GM21526 (cell line): ENCODE measurements around the gene CCDC194.

Source experiments
- ATAC-seq: cut with Tn5 transposase; IDR thresholded peaks from one replicate; pipeline ENCODE4 v1.9.1; 2021; ENCODE audit warnings: moderate library complexity; ENCODE audit not compliant: unreplicated experiment, low FRiP score

Gene CCDC194

GRCh38 chr19:17406046-17406886 is 12.3 kb upstream of the CCDC194 start:
- ATAC-seq: peak; percentile 8

GRCh38 chr19:17405250-17406045 is 11.5 kb upstream of the CCDC194 start, which contains the start of gene BST2:
Gene BST2 (minus strand): TSS chr19:17405630. CDS start chr19:17405575, 55 bp downstream.
- ATAC-seq: peak; percentile 76

- ATAC-seq: peak; percentile 15
Observed at GRCh38 chr19:17404621-17405249, 10.7 kb upstream of the CCDC194 start.

- no peak for ATAC-seq
Observed at GRCh38 chr19:17404015-17404414, 10.0 kb upstream of the CCDC194 start.

GRCh38 chr19:17402982-17403855 is 9.2 kb upstream of the CCDC194 start:
- no peak for ATAC-seq

- no peak for ATAC-seq
Observed at GRCh38 chr19:17401628-17402027, 7.6 kb upstream of the CCDC194 start.

- no peak for ATAC-seq
Observed at GRCh38 chr19:17398902-17399527, 5.0 kb upstream of the CCDC194 start.

- ATAC-seq: no peak
Observed at GRCh38 chr19:17394891-17395415, 957 bp upstream of the CCDC194 start.

- no peak for ATAC-seq
Observed at GRCh38 chr19:17393002-17393401, 994 bp downstream of the CCDC194 start.

GRCh38 chr19:17391371-17392151 is 2.4 kb downstream of the CCDC194 start:
- ATAC-seq: no peak

GRCh38 chr19:17390665-17391370 is 3.2 kb downstream of the CCDC194 start:
- peak; percentile 79 for ATAC-seq

- ATAC-seq: no peak
Observed at GRCh38 chr19:17389957-17390664, 3.9 kb downstream of the CCDC194 start.

GRCh38 chr19:17389288-17389687 is 4.7 kb downstream of the CCDC194 start:
- ATAC-seq: no peak

- ATAC-seq: no peak
Observed at GRCh38 chr19:17385878-17386611, 8.0 kb downstream of the CCDC194 start.

GRCh38 chr19:17380426-17381138 is 13.4 kb downstream of the CCDC194 start:
- no peak for ATAC-seq

GRCh38 chr19:17379221-17379631 is 14.8 kb downstream of the CCDC194 start:
- ATAC-seq: no peak
